Esophagus mucosa (tissue), 1 donor: ENCODE data around the gene SIGLEC1. TPM values are rescaled to one million over a fixed set of nuclear protein-coding genes. Genes with fewer than 3 reads are reported as not detected.
A peak's percentile ranks its signal among the peaks of the same experiment; 100 is the strongest.

Experiments used
- ATAC-seq: fragments of 200-7000 bp; cut with Tn5 transposase; one replicate; pipeline ENCODE4 v1.9.1; 2020
- total RNA-seq: library from RNA; stranded (reverse); gene quantifications from one replicate; pipeline ENCODE4 v1.2.4, GENCODE V29; 2023
- donor health status: DM: yes; HTN: yes; CAD: no.

SIGLEC1 gene
- total RNA-seq, 1 donor from 2014 or later = 0.80 TPM

- no peak for ATAC-seq
Observed at GRCh38 chr20:3698591-3699001, 13.8 kb downstream of the SIGLEC1 start.

DNA sequence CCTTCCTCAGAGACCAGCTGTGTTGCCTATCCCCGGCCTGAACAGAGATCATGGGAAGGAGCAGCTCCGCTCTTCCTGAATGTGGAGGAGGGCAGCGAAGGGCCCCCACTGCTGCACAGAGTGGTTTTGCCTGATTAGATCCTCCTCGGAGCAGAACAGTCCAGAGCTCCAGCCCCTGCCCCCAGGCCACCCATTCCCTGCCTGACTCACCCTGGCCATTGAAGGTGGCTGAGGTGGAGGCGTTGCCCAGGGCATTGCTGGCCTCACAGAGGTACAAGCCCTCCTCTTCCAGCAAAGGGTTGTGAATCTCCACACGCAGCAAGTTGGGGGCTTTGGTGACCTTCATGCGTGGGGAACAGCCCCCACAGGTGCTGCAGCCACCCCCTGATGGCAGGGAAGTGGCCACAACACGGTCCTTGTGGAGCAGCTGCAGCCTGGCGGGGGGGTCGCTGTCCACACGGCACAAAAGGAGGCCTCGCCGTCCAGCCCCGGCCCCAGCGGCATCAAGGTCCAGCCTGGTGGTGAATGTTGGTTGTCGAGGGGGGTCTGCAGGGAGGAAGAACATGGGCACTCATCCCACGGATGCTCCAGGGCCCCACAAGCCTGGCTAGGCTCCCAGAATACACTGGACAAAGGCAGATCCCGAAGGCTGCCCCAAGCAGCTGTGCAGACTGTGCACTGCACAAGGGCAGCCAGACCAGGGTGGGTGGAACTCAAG lies 14.7 kb downstream of the SIGLEC1 start:
- no peak for ATAC-seq

DNA sequence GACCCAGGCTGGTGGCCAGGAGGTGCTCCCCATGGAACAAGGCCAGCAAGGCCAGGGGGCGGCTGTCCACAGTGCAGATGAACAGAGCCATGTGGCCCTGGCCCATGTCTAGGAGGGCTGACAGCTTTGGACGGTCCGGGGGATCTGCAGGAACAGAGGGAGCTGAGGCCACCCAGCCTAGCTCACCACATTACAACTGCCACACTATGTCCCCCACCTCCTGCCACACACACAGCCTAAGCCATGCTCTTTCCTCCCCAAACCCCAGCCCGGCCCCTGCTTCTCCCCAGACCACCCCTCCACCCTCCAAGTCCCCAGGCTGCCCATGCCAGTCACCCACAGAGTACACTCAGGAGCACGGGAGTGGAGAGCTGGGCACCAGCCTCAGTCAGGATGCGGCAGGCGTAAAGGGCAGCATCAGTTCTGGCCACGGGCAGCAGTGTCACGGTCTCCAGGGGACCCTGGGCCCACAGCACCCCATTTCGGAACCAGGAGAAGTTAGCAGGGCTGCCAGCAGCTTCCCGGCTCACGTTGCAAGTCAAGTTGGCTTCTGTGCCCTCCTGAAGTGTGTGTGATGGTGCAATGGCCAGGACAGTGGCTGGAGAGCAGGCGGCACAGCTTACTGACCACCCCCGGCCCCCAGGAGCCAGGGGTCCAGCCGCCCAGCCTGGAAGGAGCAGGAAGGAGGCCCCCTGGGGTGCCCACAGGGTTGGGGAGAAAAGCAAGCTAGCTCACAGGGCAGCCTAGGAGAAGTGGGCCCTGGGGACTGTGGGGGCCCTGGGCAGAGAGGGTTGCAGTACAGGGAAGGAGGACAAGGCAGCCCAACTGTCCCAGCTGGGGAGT lies 15.4 kb downstream of the SIGLEC1 start:
- no peak for ATAC-seq

DNA sequence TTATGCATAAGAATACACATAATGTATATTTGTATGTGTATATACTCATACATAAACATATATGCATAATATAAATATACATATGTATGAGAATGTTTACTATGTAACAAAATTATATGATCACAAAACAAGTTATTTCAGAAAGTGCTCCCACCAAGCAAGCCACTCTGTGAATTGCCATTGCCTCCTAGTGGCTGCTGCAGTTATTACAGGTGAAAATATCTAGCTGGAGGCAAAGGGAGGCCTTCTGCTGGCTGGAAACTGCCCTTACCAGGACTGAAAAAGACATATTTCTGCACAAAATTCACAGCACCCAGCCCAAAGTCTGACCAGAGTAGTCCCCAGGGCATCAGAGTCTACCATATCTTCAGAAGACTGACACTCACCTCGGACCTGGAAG lies 16.2 kb downstream of the SIGLEC1 start:
- no peak for ATAC-seq

- ATAC-seq = no peak
Observed at GRCh38 chr20:3694864-3695263, 17.5 kb downstream of the SIGLEC1 start.

GRCh38 chr20:3693376-3693775 lies 19.0 kb downstream of the SIGLEC1 start:
- no peak for ATAC-seq

DNA sequence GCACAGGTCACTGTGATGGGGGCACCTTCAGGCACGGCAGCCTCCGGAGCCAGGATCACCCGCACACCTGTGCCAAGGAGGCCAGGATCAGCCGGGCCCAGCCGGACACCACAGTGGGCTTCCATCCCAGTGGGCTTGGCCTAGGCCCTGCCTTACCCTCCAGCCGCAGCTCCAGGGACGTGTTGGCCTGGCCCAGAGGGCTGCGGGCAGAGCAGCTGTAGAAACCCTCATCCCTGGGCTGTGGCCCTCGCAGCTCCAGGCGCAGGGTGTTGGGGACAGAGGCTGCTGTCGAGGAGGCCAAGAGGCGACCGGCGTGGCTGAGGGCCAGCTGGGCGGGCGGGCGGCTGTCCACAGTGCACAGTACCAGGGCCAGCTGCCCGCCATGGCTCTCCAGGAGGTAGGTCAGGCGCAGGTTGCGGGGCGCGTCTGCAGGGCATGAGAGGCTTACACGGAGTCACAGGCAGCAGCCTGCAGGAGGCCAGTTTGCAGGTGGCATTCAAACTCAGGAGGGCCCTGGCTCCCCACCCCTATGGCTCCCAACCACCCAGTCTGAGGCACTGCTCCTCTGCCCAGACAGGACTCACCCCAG lies 19.6 kb downstream of the SIGLEC1 start:
- no peak for ATAC-seq

GRCh38 chr20:3691897-3692296 lies 20.5 kb downstream of the SIGLEC1 start:
- ATAC-seq = no peak

DNA sequence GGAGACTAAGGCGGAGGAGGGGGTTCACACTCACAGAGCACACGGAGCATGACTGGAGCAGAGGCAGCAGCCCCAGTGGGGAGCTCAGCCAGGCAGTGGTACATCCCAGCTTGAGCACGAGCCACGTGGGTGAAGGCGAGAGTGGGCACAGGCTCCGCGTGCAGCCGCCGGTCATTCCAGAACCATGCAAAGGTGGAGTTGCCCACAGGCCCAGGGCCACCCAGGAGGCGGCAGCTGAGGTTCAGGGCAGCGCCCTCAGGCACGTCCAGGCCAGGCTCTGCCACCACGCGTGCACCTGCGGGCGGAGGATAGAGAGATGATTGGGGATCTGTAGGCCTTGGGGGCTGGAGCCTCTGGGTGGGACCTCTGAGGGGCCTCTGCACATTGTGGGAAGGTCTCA lies 21.1 kb downstream of the SIGLEC1 start:
- no peak for ATAC-seq

DNA sequence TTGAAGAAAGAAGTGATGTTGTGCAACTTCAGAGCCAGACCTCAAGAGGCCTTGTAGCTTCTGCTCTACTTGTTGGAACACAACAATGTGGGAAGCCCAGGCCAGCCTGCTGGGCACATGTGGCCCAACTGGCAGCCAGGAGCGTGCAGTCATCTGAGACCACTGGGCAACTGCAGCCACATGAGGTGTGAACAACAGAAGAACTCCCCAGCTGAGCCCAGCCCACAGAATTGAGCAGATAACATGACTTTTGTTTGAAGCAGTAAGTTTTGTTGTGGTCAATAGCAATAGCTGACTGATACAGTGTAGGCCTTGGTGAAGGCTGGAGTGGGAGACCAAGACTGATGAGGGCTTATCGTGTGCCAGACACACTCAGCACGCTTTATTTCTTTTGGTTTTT lies 22.0 kb downstream of the SIGLEC1 start:
- ATAC-seq = no peak

GRCh38 chr20:3689978-3690377 lies 22.4 kb downstream of the SIGLEC1 start:
- ATAC-seq = no peak

- ATAC-seq = peak; percentile 25
Observed at GRCh38 chr20:3687655-3688054, 24.7 kb downstream of the SIGLEC1 start.

- ATAC-seq = peak; percentile 69
Observed at GRCh38 chr20:3686867-3687321, 25.5 kb downstream of the SIGLEC1 start.

DNA sequence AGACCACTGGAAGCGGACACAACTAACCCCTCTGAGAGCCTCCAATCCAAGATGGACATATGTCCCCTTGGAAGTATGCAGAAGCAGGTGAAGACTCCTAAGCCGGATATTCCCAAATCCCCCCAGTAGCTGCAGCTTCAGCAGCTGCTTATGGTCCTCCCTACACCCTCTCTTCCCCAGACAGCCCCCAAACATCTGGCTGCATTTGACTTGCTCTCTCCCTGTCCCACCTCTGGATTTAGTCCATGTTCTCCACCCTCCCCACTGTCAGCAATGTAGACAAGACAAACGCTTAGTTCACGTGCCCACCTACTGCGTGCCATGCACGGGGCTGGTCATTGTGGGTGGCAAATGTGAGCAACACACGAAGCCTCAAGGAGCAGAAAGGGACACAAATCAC lies 26.0 kb downstream of the SIGLEC1 start:
- ATAC-seq = no peak

GRCh38 chr20:3685341-3685740 lies 27.1 kb downstream of the SIGLEC1 start:
- ATAC-seq = no peak

GRCh38 chr20:3681931-3682781 lies 30.2 kb downstream of the SIGLEC1 start, which contains the start of gene ADAM33:
Gene ADAM33 (minus strand): TSS chr20:3682010. CDS start chr20:3682004, 6 bp downstream.
- peak; percentile 14 for ATAC-seq

DNA sequence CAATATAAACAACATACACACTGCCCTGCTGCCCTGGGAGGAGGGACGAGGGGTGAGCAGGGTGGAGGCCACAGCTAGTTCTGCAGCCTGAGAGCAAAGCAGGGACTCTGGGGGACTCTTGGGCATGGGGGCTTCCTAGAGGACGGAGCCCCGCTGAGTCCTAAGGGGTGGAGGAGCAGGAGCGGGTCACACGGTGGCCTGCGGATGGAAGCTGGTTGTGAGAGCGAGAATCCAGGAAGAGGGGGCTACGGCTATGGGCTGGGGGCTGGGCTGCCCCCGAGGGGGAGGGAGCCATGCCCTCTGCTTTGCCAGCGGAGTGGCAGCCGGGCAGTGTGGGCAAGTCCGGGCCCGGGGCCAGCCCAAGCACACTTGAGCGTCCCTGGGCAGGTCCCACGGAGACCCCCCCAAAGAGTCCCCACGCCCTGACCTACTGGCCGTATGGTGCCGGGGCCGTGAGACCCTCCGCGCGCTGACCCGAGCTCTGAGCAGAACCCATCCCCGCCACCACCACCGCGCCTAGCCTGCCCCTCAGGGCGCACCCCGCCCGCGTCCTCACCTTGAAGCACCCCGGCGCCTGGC lies 31.0 kb downstream of the SIGLEC1 start:
- ATAC-seq = no peak

DNA sequence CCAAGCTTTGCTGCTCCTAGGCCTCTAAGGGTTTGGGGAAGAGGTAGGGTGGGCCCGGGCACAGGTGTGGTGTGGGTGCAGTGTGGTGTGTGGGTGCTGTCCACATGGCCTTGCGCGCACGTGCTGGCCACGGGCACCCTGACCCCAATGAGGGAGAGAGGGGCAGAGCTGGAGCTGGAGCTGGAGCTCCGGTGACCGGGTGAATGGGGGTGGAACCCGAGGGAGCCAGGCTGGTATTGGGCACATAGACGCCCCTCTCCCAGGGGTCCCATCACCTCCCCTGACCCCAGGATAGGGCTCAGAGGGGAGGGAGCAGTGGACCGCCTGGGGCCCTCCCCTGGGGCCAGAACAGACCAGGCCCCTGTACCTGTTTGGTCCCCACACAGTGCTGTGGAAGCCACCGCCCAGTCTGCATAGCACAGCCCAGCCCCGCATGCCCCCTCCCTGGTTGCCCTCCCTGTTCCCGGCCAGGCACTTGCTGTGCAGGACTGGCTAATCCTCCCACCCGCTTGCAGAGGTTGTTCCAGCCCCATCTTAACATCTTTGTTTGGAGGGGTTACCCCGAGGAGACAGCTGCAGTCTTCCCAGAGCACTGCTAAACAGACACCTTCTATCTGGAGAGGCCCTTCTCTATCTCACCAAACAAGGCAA lies 31.6 kb downstream of the SIGLEC1 start:
- ATAC-seq = no peak

- no peak for ATAC-seq
Observed at GRCh38 chr20:3679749-3680700, 32.4 kb downstream of the SIGLEC1 start.
